NK-92 (cell line): ENCODE measurements around the gene ACTR3C.
"Not testable (repeated sequence)": the region's sequence is repeated elsewhere in the genome, so short reads cannot be mapped to it uniquely, and the experiment has no call there.

Source experiments
- DNase-seq: peaks from one replicate; lab custom pipeline; 2025; ENCODE audit not compliant: unreplicated experiment; lab: John Stamatoyannopoulos, UW

Gene ACTR3C

DNA sequence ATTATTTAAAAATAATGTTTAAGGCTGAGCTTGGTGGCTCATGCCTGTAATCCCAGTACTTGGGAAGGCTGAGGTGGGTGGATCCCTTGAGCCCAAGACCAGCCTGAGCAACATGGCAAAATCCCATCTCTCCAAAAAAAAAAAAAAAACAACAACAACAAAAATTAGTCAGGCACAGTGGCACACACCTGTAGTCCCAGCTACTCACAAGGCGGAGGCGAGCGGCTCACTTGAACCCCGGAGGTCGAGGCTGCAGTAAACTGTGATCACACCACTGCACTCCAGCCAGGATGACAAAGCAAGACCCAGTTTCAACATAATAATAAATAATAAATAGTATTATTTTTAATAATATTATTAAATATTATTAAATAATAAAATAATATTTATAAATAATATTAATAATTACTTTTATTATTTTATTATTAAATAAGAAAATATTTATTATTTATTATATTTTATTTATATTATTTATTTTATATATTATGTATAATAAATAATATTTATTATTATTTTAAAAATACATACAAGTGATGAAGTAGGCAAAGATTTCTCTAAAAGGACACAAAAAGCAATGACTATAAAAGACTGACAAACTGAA is 8.6 kb downstream of the ACTR3C start:
- DNase-seq, result no peak

- DNase-seq, result no peak
Measured at GRCh38 chr7:150313870-150314269, 9.5 kb downstream of the ACTR3C start.

- no peak for DNase-seq
Measured at GRCh38 chr7:150313367-150313809, 10.0 kb downstream of the ACTR3C start.

DNA sequence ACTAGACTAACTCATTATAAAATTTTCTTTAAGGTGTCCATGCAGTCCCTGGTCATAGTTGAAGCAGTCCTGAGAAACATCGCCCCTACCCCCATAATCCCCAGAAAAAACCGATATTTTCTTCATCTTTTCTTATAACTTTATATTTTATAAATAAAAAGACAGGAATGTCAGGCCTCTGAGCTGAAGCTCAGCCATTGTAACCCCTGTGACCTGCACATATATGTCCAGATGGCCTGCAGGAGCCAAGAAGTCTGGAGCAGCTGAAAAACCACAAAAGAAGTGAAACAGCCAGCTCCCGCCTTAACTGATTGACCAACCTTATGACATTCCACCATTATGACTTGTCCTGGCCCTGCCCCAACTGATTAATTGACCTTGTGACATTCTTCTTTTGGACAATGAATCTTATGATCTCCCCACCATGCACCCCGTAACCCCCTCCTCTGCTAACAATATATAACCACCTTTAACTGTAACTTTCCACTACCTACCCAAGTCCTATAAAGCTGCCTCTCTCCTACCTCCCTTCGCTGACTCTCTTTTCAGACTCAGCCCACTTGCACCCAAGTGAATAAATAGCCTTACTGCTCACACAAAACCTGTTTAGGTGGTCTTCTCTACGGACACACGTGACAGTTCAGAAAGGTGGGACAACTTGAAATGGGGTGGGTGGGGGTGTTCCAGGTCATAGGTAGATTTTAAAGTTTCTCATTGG is 10.5 kb downstream of the ACTR3C start:
- DNase-seq, result not testable (repeated sequence)

DNA sequence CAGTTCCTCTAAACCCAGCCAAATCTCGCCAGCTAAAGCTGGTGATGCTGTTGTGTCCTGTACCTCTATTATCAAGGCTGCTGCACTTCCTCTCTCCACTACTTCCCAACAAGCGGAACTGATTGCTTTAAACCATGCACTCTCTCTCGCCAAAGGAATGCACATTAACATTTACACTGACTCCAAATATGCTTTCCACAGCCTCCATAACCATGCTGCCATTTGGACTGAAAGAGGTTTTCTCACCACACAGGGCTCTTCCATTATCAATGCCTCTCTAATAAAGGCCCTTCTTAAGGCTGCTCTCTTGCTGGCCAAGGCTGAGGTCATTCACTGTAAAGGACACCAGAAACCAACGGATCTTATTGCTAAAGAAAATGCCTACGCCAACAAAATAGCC is 11.6 kb downstream of the ACTR3C start:
- no peak for DNase-seq

GRCh38 chr7:150311146-150311545 is 12.2 kb downstream of the ACTR3C start:
- DNase-seq, result no peak

- no peak for DNase-seq
Measured at GRCh38 chr7:150308575-150308974, 14.8 kb downstream of the ACTR3C start.

- DNase-seq, result no peak
Measured at GRCh38 chr7:150307904-150308303, 15.4 kb downstream of the ACTR3C start.

- DNase-seq, result no peak
Measured at GRCh38 chr7:150307129-150307528, 16.2 kb downstream of the ACTR3C start.

DNA sequence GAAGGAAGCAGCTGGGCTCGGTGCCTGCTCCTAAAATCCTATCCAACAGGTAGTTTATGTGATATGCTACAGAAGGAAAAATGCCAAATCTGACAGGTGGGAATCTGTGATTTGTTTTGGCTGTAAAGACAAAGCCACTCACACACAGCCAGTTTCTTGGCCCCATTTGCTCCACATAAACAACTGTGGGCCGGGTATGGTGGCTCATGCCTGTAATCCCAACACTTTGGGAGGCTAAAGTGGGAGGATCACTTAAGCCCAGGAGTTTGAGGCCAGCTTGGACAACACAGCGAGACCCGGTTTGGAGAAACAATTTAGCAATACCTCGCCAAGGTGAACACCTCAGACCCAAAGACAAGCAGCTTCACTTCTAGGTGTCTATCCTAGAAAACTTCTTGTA is 17.0 kb downstream of the ACTR3C start:
- not testable (repeated sequence) for DNase-seq

DNA sequence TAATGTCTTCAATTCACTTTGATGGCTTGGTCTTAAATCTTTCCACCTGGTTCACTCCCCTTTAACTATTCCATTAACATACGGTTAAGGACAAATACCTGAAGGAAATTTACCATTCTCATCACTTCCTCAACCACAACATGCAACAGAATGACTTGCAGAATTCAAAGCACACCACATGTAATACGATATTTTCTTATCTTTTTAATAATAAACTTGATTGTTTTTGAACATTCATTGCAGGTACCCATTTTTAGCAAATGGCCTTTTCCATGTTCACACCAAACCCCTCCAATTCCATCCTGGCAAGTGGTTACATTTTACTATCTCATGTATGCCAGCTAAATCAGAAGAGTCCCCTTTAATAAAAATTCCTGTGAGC is 17.5 kb downstream of the ACTR3C start:
- not testable (repeated sequence) for DNase-seq

GRCh38 chr7:150305259-150305902 is 18.0 kb downstream of the ACTR3C start:
- not testable (repeated sequence) for DNase-seq

DNA sequence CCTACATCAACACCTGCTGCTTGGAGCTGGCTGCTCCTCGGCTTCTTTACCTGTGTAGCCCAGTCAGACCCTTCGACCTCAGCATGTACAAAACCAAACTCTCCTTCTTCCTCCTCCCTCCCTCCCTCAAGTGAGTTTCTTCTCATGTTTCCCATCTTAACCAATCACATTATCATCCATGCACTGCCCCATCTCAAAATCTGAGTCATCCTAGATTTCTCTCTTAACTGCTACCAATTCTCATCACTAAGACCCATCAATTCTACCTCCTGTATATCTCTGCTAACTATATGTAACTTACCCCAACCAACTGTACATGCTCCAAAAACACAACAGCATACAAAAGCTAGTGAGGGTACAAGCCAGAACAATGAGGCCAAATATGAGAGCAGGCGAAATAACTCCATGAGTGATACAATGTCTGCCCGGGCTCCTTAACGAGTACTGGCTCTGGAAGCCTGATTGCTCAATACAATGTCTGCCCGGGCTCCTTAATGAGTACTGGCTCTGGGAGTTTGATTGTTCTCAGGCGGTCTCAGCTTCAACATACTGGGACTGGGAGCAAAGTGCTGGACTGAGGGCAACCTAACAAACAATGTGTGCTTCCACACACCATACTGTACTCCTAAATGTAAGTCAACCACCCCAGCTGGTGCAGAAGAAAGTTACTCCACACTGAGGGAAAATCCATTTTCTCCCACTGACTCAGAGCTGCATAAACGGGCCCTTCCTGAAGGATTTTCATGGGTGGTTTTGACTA is 18.7 kb downstream of the ACTR3C start:
- not testable (repeated sequence) for DNase-seq

- not testable (repeated sequence) for DNase-seq
Measured at GRCh38 chr7:150302908-150303310, 20.4 kb downstream of the ACTR3C start.

- not testable (repeated sequence) for DNase-seq
Measured at GRCh38 chr7:150297978-150298377, 25.4 kb downstream of the ACTR3C start.

DNA sequence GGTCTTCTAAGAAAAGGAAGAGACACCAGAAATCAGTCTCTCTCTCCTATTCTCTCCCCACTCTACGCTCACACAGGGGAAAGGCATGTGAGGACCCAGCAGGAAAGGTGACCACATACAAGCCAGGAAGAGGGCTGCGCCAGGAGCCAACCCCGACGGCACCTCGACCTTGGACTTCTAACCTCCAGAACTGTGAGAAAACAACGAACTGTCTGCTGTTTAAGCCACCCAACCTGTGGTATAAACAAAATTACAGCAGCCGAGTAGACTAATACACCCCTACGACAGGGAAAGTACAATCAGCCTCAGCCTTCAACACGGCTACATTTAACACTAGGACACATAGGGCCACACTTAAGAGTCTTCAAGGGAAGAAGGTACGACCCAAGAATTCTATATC is 26.5 kb downstream of the ACTR3C start:
- not testable (repeated sequence) for DNase-seq

- DNase-seq, result not testable (repeated sequence)
Measured at GRCh38 chr7:150295614-150296013, 27.7 kb downstream of the ACTR3C start.

GRCh38 chr7:150295027-150295426 is 28.3 kb downstream of the ACTR3C start:
- DNase-seq, result not testable (repeated sequence)

DNA sequence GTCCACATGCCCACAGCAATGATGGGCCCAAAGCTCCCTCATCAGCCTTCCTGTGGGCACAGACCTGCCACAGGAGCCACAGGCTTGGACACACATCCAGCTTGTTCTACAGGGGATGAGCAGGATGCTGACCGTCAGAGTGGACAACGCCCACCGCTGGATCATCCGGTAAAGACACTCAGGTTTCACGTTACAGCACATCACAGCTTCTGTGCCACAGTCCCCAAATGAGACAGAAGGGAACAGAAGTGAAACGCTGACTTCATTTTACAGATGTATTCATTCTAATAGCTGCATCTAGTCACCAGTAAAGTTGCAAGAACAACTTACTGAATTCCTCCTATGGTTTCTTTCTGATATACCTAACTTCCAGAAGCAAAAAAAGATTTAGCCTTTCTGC is 33.0 kb downstream of the ACTR3C start:
- not testable (repeated sequence) for DNase-seq

GRCh38 chr7:150288816-150289215 is 34.5 kb downstream of the ACTR3C start:
- not testable (repeated sequence) for DNase-seq

DNA sequence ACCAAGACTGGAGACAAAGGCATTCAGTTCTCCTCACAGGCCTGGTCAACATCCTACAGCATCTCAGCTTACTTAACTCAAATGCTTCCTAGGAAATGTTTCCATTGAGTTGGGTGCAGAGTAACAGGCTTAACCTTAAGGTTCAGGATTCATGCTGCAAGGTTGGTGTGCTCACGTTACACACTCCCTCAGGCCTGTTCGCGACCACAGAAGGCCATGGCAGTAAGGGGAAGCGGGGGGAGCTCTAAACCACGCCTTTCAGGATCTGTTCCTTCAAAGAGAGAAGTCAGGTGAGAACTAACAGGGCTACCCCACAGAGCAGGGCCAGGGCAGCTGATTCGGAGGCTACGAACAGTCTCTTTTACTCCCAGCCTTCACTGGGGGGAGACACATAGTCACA is 35.5 kb downstream of the ACTR3C start:
- not testable (repeated sequence) for DNase-seq
